Nephron progenitor cell (in vitro differentiated cells): Measurements from ENCODE around the gene TRIP6.
"Not testable (repeated sequence)": the region's sequence is repeated elsewhere in the genome, so short reads cannot be mapped to it uniquely, and the experiment has no call there.

Source experiments
- DNase-seq: peaks from one replicate; pipeline ENCODE4 v3.0.0; 2021
- H3K27ac Mint-ChIP-seq: 2 replicates; pipeline ENCODE4 v1.8.0; 2021; ENCODE audit warnings: mild to moderate bottlenecking, moderate library complexity, mixed read lengths
- H3K27me3 Mint-ChIP-seq: 2 replicates; pipeline ENCODE4 v1.8.0; 2021; ENCODE audit warnings: mild to moderate bottlenecking, low read depth, mixed read lengths; ENCODE audit not compliant: poor library complexity
- H3K36me3 Mint-ChIP-seq: 2 replicates; pipeline ENCODE4 v1.8.0; 2021; ENCODE audit warnings: low read depth, mixed read lengths
- H3K4me1 Mint-ChIP-seq: 2 replicates; pipeline ENCODE4 v1.8.0; 2021; ENCODE audit warnings: mixed read lengths
- H3K4me3 Mint-ChIP-seq: 2 replicates; pipeline ENCODE4 v1.8.0; 2021; ENCODE audit warnings: mild to moderate bottlenecking, moderate library complexity, mixed read lengths
- H3K9me3 Mint-ChIP-seq: 2 replicates; pipeline ENCODE4 v1.8.0; 2021; ENCODE audit warnings: mild to moderate bottlenecking, moderate library complexity, mixed read lengths
- TF ChIP-seq, protein P1 (sequence below): fragments of 200-600 bp; sonication (generic); IDR thresholded peaks from 2 replicates; pipeline ENCODE4 v1.5.0; 2021; ENCODE audit warnings: antibody characterized with exemption

The TRIP6 gene

DNA sequence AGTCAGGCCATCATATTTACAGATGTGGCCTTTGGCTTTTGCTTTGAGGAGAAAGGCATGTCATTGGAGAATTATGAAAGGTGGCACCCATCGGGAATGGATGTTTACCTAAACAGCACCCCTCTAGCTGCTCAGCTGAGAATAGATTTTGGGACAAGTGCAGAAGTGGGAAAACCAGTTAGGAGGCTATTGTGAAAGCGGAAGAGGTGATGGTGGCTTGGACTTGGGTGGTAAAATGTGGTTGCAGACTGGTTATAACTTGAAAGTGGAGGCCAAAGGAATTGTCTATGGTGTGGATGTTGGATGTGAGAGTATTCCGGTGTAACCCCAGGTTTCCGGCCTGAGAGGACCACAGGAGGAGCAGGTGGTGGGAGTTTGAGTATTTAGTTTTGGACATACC, 19.8 kb upstream of the TRIP6 start:
- TF ChIP-seq, protein P1, sequence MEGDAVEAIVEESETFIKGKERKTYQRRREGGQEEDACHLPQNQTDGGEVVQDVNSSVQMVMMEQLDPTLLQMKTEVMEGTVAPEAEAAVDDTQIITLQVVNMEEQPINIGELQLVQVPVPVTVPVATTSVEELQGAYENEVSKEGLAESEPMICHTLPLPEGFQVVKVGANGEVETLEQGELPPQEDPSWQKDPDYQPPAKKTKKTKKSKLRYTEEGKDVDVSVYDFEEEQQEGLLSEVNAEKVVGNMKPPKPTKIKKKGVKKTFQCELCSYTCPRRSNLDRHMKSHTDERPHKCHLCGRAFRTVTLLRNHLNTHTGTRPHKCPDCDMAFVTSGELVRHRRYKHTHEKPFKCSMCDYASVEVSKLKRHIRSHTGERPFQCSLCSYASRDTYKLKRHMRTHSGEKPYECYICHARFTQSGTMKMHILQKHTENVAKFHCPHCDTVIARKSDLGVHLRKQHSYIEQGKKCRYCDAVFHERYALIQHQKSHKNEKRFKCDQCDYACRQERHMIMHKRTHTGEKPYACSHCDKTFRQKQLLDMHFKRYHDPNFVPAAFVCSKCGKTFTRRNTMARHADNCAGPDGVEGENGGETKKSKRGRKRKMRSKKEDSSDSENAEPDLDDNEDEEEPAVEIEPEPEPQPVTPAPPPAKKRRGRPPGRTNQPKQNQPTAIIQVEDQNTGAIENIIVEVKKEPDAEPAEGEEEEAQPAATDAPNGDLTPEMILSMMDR: no peak
- H3K4me3 Mint-ChIP-seq: no peak overlapping the region
- DNase-seq: no peak
- H3K36me3 Mint-ChIP-seq: no peaks in the 10 kb centered on the region
- no peaks in the 10 kb centered on the region for H3K9me3 Mint-ChIP-seq
- peaks cover 23% of the 10 kb centered on the region for H3K4me1 Mint-ChIP-seq
- peaks cover 4% of the 10 kb centered on the region for H3K27me3 Mint-ChIP-seq
- no peak overlapping the region for H3K27ac Mint-ChIP-seq

DNA sequence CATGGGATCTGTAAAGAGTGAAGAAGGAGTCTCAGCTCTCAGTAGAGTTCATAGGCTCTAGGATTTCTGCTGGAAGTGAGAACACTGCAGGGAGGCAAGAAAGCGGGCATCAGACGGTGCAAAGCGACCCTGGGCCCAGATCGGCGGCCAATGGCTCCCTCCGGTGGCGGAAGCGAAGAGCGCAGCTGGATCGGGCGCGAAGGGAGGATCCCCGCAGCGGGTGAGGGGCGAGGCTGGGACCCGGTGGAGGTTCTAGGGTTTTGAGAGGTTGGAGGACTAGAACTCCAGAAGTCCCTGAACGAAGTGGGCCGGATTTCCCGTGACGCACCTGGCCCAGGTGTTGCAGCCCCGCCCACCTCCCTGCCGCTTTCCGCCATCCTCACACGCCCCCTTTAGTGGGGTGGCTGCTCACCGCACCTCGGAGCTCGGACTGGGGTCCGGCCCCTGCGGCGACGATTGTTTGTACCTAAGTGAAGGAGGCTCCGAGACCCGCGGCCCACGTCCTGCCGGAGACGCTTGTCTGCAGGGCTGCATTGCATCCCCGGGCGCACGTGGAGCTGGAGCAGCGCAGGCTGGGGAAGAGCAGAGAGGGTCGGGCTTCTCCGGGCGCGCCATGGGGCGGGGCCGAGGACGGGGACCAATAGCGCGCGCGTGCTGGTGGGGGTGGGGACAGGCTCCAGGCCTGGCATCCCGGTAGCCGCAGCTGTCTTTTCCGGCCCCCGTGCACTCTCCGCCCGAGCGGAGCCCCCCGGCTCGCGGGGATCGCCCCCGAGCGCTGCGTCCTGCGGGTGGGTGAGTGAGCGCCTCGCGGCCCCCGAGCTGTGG, 14.9 kb upstream of the TRIP6 start, which contains the start of gene SLC12A9:
Gene SLC12A9, plus strand, starts transcription at position 666 of the 825 bp plus-strand sequence. CDS start 1,485 bp downstream, outside the sequence.
- no peak within 1 kb of the TSS for H3K27ac Mint-ChIP-seq
- H3K36me3 Mint-ChIP-seq: no peaks in the 10 kb centered on the region
- no peaks in the 10 kb centered on the region for H3K9me3 Mint-ChIP-seq
- peak; percentile 90 for DNase-seq
- H3K27me3 Mint-ChIP-seq: peaks cover 8% of the 10 kb centered on the region
- H3K4me3 Mint-ChIP-seq: peak within 1 kb of the TSS; percentile 88
- H3K4me1 Mint-ChIP-seq: peaks cover 11% of the 10 kb centered on the region
- TF ChIP-seq, protein P1: peak; percentile 93

- no peaks in the 10 kb centered on the region for H3K36me3 Mint-ChIP-seq
- no peak overlapping the region for H3K27ac Mint-ChIP-seq
- DNase-seq: no peak
- H3K4me3 Mint-ChIP-seq: no peak overlapping the region
- H3K9me3 Mint-ChIP-seq: no peaks in the 10 kb centered on the region
- peaks cover 8% of the 10 kb centered on the region for H3K27me3 Mint-ChIP-seq
- peaks cover 11% of the 10 kb centered on the region for H3K4me1 Mint-ChIP-seq
- TF ChIP-seq, protein P1: no peak
These were observed 12.9 kb upstream of the TRIP6 start for GRCh38 chr7:100854146-100854895.

- DNase-seq, H3K9me3 Mint-ChIP-seq, H3K27ac Mint-ChIP-seq, H3K27me3 Mint-ChIP-seq, H3K36me3 Mint-ChIP-seq, H3K4me3 Mint-ChIP-seq: not testable (repeated sequence)
- peaks cover 15% of the 10 kb centered on the region for H3K4me1 Mint-ChIP-seq
These were observed 12.3 kb upstream of the TRIP6 start for GRCh38 chr7:100854899-100855298.

- TF ChIP-seq, protein P1: no peak
- peaks cover 4% of the 10 kb centered on the region for H3K27me3 Mint-ChIP-seq
- H3K4me3 Mint-ChIP-seq: no peak overlapping the region
- H3K4me1 Mint-ChIP-seq: peaks cover 18% of the 10 kb centered on the region
- no peak overlapping the region for H3K27ac Mint-ChIP-seq
- H3K36me3 Mint-ChIP-seq: no peaks in the 10 kb centered on the region
- DNase-seq: no peak
- H3K9me3 Mint-ChIP-seq: no peaks in the 10 kb centered on the region
These were observed 11.7 kb upstream of the TRIP6 start for GRCh38 chr7:100855515-100855914.

DNA sequence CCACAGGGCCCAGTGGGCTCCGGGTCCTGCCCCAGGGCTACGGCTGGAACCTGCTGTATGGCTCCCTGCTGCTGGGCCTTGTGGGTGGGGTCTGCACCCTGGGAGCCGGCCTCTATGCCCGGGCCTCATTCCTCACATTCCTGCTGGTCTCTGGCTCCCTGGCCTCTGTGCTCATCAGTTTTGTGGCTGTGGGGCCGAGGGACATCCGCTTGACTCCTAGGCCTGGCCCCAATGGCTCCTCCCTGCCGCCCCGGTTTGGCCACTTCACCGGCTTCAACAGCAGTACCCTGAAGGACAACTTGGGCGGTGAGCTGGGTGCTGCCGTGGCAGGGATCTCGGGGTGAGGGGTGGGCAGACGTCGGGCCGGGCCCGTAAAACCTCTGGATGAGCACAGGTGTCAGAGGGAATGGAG, 10.3 kb upstream of the TRIP6 start:
- TF ChIP-seq, protein P1: no peak
- Mint-ChIP-seq H3K9me3 (no peaks in the 10 kb centered on the region), H3K4me1 (peaks cover 15% of the 10 kb centered on the region), H3K36me3 (no peaks in the 10 kb centered on the region), H3K4me3 (no peak overlapping the region), H3K27ac (no peak overlapping the region), H3K27me3 (peaks cover 4% of the 10 kb centered on the region)
- peak; percentile 16 for DNase-seq
